ENCODE measurements around the gene NFIX.

GRCh38 chr19:13012690-13013608 is 17.7 kb downstream of the NFIX start:
- TF ChIP-seq, protein P1, sequence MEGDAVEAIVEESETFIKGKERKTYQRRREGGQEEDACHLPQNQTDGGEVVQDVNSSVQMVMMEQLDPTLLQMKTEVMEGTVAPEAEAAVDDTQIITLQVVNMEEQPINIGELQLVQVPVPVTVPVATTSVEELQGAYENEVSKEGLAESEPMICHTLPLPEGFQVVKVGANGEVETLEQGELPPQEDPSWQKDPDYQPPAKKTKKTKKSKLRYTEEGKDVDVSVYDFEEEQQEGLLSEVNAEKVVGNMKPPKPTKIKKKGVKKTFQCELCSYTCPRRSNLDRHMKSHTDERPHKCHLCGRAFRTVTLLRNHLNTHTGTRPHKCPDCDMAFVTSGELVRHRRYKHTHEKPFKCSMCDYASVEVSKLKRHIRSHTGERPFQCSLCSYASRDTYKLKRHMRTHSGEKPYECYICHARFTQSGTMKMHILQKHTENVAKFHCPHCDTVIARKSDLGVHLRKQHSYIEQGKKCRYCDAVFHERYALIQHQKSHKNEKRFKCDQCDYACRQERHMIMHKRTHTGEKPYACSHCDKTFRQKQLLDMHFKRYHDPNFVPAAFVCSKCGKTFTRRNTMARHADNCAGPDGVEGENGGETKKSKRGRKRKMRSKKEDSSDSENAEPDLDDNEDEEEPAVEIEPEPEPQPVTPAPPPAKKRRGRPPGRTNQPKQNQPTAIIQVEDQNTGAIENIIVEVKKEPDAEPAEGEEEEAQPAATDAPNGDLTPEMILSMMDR (conservative IDR thresholded peaks at IDR 0.05): no peak
- no peak for TF ChIP-seq ZFX (IDR thresholded peaks at IDR 0.05)

Measured in C4-2B (cell line).